HG02571 (cell line): Measurements from ENCODE around the gene LRRC27.

ENCODE experiments used
- ATAC-seq: cut with Tn5 transposase; IDR thresholded peaks from one replicate; pipeline ENCODE4 v1.9.1; 2021; ENCODE audit warnings: mild to moderate bottlenecking, moderate library complexity; ENCODE audit not compliant: unreplicated experiment

Gene LRRC27

GRCh38 chr10:132355297-132355696 is 23.3 kb downstream of the LRRC27 start:
- no peak for ATAC-seq

- no peak for ATAC-seq
These were observed 23.8 kb downstream of the LRRC27 start for GRCh38 chr10:132355754-132356153.

- no peak for ATAC-seq
These were observed 24.7 kb downstream of the LRRC27 start for GRCh38 chr10:132356621-132357195.

- ATAC-seq: no peak
These were observed 25.5 kb downstream of the LRRC27 start for GRCh38 chr10:132357286-132358058.

- ATAC-seq: no peak
These were observed 27.5 kb downstream of the LRRC27 start for GRCh38 chr10:132359305-132360040.

GRCh38 chr10:132360766-132361447 is 28.9 kb downstream of the LRRC27 start:
- ATAC-seq: no peak

- ATAC-seq: no peak
These were observed 29.6 kb downstream of the LRRC27 start for GRCh38 chr10:132361581-132362101.

- no peak for ATAC-seq
These were observed 30.2 kb downstream of the LRRC27 start for GRCh38 chr10:132362151-132362611.

GRCh38 chr10:132363376-132363775 is 31.4 kb downstream of the LRRC27 start:
- no peak for ATAC-seq

GRCh38 chr10:132363921-132364593 is 32.1 kb downstream of the LRRC27 start:
- ATAC-seq: no peak

- no peak for ATAC-seq
These were observed 32.6 kb downstream of the LRRC27 start for GRCh38 chr10:132364594-132364970.

GRCh38 chr10:132365102-132365501 is 33.1 kb downstream of the LRRC27 start:
- ATAC-seq: no peak

- no peak for ATAC-seq
These were observed 34.0 kb downstream of the LRRC27 start for GRCh38 chr10:132366006-132366405.

GRCh38 chr10:132366499-132366898 is 34.5 kb downstream of the LRRC27 start:
- no peak for ATAC-seq

GRCh38 chr10:132368391-132368790 is 36.4 kb downstream of the LRRC27 start:
- ATAC-seq: no peak

GRCh38 chr10:132368881-132369635 is 37.1 kb downstream of the LRRC27 start:
- no peak for ATAC-seq

- no peak for ATAC-seq
These were observed 37.7 kb downstream of the LRRC27 start for GRCh38 chr10:132369636-132370185.

- ATAC-seq: no peak
These were observed 38.7 kb downstream of the LRRC27 start for GRCh38 chr10:132370426-132371340.
